Right cardiac atrium (tissue), 5 donors: ENCODE measurements around the gene PEAK1. TPM values are rescaled to one million over a fixed set of nuclear protein-coding genes. Genes with fewer than 3 reads are reported as not detected.

ENCODE experiments used
- ATAC-seq, 2 donors: fragments of 200-7000 bp; cut with Tn5 transposase; one replicate each; pipeline versions ENCODE4 v1.8.0 to v1.9.1; 2020; ENCODE audit warnings: moderate library complexity in 2 of 2, mild to moderate bottlenecking in 1 of 2
- DNase-seq, 3 donors: peaks; one replicate each; pipeline ENCODE4 v3.0.0-alpha.2; 2020
- H3K27ac ChIP-seq: one replicate; pipeline ENCODE4 v1.5.1; 2013; ENCODE audit warnings: mild to moderate bottlenecking, low read length, control low read depth, moderate library complexity
- H3K27me3 ChIP-seq: one replicate; pipeline ENCODE4 v1.6.1; 2013; ENCODE audit not compliant: control insufficient read depth, insufficient read depth
- H3K4me1 ChIP-seq: one replicate; pipeline ENCODE4 v1.6.1; 2013; ENCODE audit warnings: low read length; ENCODE audit not compliant: control insufficient read depth, insufficient read depth
- H3K4me3 ChIP-seq: one replicate; pipeline ENCODE4 v1.5.1; 2013; ENCODE audit warnings: low read length, control low read depth
- H3K9me3 ChIP-seq: one replicate; pipeline ENCODE4 v1.6.1; 2013; ENCODE audit warnings: low read length; ENCODE audit not compliant: control insufficient read depth
- WGBS: extraction: QIAGEN DNeasy Blood & Tissue Kit; methylation state at CpG from one replicate; pipeline ENCODE4 v1.1.7; 2013; 5-methylcytosine and 5-hydroxymethylcytosine counted together
- intact Hi-C, 4 donors: fragments of 100-400 bp; cut with DNase I; formaldehyde crosslinking; loops; one replicate each; pipeline versions ENCODE4 v1.11.0 to v1.14.0; 2022 to 2023
- polyA plus RNA-seq: library from polyadenylated mRNA; stranded (reverse); fragments of 200-250 nt; gene quantifications from one replicate; pipeline ENCODE4 v1.2.3, GENCODE V29; 2013
- total RNA-seq, 4 donors: library from RNA; stranded (reverse); fragmentation: NEBNext Ultra II Directional; extraction: Animal tissue kit (Norgen Biotek cat#: 25700); gene quantifications; one replicate each; pipeline ENCODE4 v1.2.1, GENCODE V29; 2021
- donor health status: healthy with polysubstance abuse.
- donor health status: DM: no; HTN: yes; CAD: no.
- donor health status: DM: no; HTN: no; CAD: no.
- donor health status: DM: no; HTN: yes; CAD: no; lungs with severe emphysema.
- donor health status: DM: yes; HTN: yes; CAD: no.

PEAK1 gene
- total and polyA plus RNA-seq, 5 donors: 13.8 to 97.3 (median 89.4) TPM

DNA sequence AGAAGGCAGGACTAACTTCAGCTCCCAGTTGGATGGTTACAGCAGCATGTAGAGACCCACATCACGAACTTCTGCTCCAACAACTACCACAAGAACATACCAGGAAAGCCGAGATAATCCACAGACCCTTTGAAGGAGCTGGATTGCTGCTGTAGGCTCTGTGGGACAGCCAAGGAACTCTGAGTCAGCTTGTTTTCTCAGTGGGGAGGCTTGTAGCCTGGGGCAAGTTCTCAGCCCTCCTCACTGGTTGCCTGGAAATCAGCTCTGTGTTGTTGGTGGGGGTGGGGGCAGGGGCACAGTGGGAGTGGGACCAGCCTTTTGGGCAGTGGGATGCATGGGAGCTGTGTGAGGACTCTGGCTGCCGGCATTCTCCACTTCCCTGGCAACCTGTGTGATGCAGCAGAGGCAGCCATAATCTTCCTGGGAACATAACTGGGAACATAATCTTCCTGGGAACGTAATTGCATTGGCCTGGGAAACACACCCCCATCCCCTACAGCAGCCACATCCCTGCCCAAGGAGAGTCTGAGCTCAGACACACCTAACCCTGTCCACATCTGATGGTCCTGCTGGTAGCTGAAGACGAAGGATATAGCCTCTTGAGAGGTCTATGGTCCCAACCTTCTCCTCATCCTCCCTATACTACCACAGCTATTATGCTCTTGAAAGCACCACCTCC, 153.1 kb downstream of the PEAK1 start:
- no peaks in the 10 kb centered on the region for H3K27me3 ChIP-seq
- no peaks in the 10 kb centered on the region for H3K4me1 ChIP-seq
- intact Hi-C loops: no loop called here
- no peak overlapping the region for H3K4me3 ChIP-seq
- no peak for DNase-seq
- no peak for ATAC-seq
- H3K27ac ChIP-seq: no peak overlapping the region
- 91% methylated on average over 5 of the region's 5 CpGs for WGBS
- no peaks in the 10 kb centered on the region for H3K9me3 ChIP-seq

DNA sequence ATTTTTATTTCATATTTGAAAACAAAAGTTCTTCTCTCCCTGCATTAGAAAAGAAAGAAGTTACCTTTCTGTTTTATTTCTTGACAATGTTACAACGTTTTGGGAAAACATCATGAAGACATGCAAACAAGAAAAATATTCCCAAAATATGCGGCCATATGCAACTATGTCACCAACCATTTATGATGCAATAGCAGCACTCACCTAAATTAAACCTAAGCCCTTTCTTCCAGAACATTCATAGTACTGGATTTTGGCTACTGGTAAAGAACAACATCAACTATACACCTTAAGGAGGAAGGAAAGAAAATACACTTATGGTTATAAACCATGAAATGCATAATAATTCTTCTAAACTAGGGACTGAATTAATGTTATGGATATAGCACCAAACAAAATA, 164.5 kb downstream of the PEAK1 start:
- H3K4me1 ChIP-seq: no peaks in the 10 kb centered on the region
- intact Hi-C loops: no loop called here
- WGBS: 89% methylated on average over 2 of the region's 2 CpGs

DNA sequence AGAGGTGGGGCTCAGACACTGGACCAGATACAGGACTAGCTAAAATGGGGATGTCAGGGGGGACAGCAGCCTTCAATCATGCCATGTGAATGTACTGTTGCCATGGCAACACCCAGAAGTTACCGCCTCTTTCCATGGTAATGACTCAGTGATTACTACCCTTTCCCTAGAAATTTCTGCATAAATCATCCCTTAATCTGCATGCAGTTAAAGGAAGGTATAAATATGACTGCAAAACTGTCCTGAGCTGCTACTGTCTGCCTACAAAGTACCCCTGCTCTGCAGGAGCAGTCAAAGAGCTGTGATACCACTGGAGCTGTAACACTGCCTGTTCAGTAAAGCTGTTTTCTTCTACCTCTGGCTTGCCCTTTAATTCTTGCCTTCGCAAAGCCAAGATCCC, 168.2 kb downstream of the PEAK1 start:
- ATAC-seq (no peak), DNase-seq (no peak)
- WGBS: 93% methylated on average over 2 of the region's 2 CpGs
- Histone ChIP-seq H3K27me3 (no peaks in the 10 kb centered on the region), H3K9me3 (no peaks in the 10 kb centered on the region), H3K4me3 (no peak overlapping the region), H3K27ac (no peak overlapping the region), H3K4me1 (no peaks in the 10 kb centered on the region)
- intact Hi-C loops: no loop called here

More for the DNA sequence above, 164.5 kb downstream of the PEAK1 start:
- Histone ChIP-seq H3K27me3 (no peaks in the 10 kb centered on the region), H3K4me3 (no peak overlapping the region), H3K9me3 (no peaks in the 10 kb centered on the region), H3K27ac (no peak overlapping the region)
- ATAC-seq (no peak), DNase-seq (no peak)

DNA sequence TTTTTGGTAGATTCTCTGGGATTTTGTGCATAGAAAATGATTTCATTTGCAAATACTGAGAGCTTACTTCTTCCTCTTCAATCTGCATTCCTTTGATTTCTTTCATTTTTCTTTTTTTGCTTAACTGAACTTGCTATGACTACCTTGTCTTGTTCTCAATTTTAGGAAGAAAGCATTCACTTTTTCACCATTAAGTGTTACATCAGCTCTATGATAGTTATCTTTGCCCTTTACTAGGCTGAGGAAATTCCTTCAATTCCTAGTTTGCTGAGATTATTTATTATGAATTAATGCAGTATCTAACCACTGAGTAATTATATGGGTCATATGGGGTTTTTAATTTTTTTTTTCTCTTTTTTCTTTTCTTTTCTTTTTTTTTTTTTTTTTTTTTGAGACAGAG, 172.8 kb downstream of the PEAK1 start:
- H3K9me3 ChIP-seq: no peaks in the 10 kb centered on the region
- no peak overlapping the region for H3K27ac ChIP-seq
- ATAC-seq (no peak), DNase-seq (no peak)
- H3K4me1 ChIP-seq: no peaks in the 10 kb centered on the region
- intact Hi-C loops: no loop called here
- no peak overlapping the region for H3K4me3 ChIP-seq
- no peaks in the 10 kb centered on the region for H3K27me3 ChIP-seq

DNA sequence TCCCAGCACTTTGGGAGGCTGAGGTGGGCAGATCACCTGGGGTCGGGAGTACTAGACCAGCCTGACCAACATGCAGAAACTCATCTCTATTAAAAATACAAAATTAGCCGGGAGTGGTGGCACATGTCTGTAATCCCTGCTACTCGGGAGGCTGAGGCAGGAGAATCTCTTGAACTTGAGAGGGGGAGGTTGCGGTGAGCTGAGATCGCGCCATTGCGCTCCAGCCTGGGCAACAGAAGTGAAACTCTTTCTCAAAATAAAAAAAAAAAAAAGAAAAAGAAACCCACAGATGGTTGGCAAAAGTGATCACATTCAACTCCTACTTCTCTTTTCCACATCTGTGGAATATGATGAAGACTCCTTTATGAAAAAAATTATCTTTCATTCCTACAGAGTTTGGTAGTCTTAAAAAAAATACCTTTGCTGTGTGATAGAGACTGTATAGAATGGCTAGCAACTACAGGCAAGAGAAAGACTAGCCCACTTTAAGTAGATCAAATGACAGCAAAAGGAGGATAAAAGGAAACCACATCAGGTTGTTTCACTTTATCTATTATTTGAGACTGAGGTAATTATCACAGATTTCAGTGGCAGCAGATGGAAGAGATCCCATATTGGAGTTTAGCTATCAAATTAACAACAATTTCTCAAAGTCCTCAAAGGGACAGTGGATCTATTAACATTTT, 176.0 kb downstream of the PEAK1 start:
- WGBS: 93% methylated on average over 7 of the region's 7 CpGs
- DNase-seq (peak in 1 of 3 donors; percentile 41), ATAC-seq (no peak)

DNA sequence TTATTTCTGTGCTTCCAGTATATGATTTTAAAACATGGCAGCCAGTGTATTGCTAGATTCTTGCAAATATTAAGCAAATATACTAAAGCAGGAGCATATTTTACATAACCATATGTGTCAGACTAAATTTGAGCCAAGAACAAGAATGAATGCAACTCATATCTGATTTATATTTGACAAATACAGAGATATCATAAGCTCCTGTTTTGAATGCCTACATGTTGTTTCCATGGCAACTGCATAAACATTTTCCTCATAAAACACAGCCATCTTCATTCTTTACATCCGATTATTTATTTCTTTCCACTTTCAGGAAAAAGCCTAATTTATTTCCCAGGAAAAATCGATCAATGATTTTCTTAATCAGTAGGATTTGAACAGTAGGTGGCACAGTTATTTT, 176.8 kb downstream of the PEAK1 start:
- no peak overlapping the region for H3K4me3 ChIP-seq
- H3K27ac ChIP-seq: no peak overlapping the region
- ATAC-seq (no peak), DNase-seq (no peak)
- H3K27me3 ChIP-seq: no peaks in the 10 kb centered on the region
- H3K9me3 ChIP-seq: no peaks in the 10 kb centered on the region
- H3K4me1 ChIP-seq: no peaks in the 10 kb centered on the region
- intact Hi-C loops: no loop called here
- WGBS: 74% methylated on average over 2 of the region's 2 CpGs

More for the DNA sequence above, 176.0 kb downstream of the PEAK1 start:
- intact Hi-C loops: no loop called here
- Histone ChIP-seq H3K4me3 (no peak overlapping the region), H3K27me3 (no peaks in the 10 kb centered on the region), H3K4me1 (no peaks in the 10 kb centered on the region), H3K27ac (no peak overlapping the region), H3K9me3 (no peaks in the 10 kb centered on the region)

DNA sequence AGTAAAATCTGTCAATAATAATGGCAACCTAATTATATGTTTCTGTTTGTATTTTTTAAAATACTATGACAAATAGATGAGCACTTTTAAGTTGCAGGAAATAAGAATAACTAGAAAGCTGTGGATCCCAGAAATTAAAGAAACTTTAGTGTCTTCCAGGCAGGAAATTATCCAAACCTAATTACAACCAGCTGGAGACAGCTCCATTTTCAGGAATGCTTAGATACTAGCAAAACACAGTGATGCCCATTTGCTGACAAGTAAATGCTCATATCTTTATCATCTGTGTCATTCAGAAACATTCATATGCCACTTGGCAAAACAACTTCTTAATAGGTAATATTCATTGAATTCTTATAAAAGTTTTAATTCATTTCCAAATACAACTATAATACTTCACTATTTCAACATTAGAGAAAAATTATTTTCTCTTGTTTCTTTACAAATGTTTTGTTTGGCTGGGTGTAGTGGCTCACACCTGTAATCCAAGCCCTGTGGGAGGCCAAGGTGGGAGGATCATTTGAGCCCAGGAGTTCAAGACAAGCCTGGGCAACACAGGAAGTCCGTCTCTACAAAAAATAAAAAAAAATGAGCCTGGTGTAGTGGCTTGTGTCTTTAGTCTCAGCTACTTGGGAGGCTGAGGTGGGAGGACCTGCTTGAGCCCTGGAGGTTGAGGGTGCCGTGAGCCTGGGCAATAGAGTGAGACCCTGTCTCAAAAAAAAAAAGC, 179.9 kb downstream of the PEAK1 start:
- Histone ChIP-seq H3K9me3 (no peaks in the 10 kb centered on the region), H3K4me3 (no peak overlapping the region), H3K4me1 (no peaks in the 10 kb centered on the region), H3K27me3 (no peaks in the 10 kb centered on the region), H3K27ac (no peak overlapping the region)
- 93% methylated on average over 2 of the region's 2 CpGs for WGBS
- intact Hi-C loops: no loop called here
- ATAC-seq (no peak), DNase-seq (no peak)

DNA sequence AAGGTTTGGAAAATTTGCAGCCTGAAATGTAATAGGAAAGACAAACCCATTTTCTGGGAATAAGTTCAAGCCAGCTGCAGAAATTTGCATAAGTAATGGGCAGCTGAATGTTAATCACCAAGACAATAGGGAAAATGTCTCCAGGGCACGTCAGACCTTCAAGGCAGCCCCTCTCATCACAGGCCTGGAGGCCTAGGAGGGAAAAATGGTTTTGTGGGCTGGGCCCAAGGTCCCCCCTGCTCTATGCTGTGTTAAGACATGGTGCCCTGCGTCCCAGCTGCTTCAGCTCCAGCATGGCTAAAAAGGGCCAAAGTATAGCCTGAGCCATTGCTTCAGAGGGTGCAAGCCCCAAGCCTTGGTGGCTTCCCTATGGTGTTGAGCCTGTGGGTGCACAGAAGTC, 184.3 kb downstream of the PEAK1 start:
- Histone ChIP-seq H3K9me3 (no peaks in the 10 kb centered on the region), H3K27ac (no peak overlapping the region), H3K4me1 (no peaks in the 10 kb centered on the region), H3K27me3 (no peaks in the 10 kb centered on the region), H3K4me3 (no peak overlapping the region)
- DNase-seq (no peak), ATAC-seq (no peak)
- 97% methylated on average over 2 of the region's 2 CpGs for WGBS
- intact Hi-C loops: no loop called here

DNA sequence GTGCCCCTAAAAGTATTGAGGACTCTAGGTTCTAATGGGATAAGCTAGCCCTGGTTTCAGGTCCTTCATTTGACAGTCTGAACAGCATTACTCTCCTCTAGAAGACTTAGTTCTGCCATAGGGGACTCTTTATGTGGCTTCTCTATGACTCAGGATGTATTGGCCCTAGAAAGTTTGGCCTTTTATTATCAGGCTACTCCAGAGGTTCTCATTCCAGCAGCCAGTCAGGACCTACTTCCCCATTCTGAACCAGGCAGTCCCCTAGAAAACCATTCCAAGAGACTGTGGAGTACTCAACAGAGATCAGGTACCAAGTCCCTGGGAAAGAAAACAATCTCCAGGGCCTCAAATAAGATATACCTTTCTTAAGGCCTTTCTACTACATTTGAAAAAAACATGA, 191.1 kb downstream of the PEAK1 start:
- no peaks in the 10 kb centered on the region for H3K27me3 ChIP-seq
- intact Hi-C loops: no loop called here
- ATAC-seq: no peak
- H3K9me3 ChIP-seq: no peaks in the 10 kb centered on the region
- no peak overlapping the region for H3K4me3 ChIP-seq
- H3K4me1 ChIP-seq: no peaks in the 10 kb centered on the region
- DNase-seq: no peak
- no peak overlapping the region for H3K27ac ChIP-seq

DNA sequence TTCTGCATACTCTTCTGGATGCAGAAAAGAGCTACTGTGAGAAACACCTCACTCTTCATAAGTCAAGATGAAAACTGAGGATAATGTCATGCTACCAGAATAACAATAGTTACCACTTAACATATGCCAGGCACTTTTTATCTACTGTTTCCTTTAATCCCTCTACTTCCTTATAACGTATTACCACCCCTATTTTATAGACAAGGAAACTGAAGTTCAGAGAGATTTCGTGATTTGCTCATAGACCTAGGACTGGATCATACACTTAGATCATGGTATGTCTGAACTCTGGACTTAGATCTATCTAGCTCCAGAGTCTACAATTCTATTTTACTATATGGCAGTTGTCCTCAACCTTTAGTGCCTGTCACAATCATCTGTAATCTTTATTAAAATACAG, 193.3 kb downstream of the PEAK1 start:
- no peak for ATAC-seq
- intact Hi-C loops: no loop called here
- WGBS: 44% methylated on average over 2 of the region's 2 CpGs
- DNase-seq: no peak
- H3K27ac ChIP-seq: no peak overlapping the region
- no peak overlapping the region for H3K4me3 ChIP-seq
- no peaks in the 10 kb centered on the region for H3K4me1 ChIP-seq
- no peaks in the 10 kb centered on the region for H3K9me3 ChIP-seq
- no peaks in the 10 kb centered on the region for H3K27me3 ChIP-seq

DNA sequence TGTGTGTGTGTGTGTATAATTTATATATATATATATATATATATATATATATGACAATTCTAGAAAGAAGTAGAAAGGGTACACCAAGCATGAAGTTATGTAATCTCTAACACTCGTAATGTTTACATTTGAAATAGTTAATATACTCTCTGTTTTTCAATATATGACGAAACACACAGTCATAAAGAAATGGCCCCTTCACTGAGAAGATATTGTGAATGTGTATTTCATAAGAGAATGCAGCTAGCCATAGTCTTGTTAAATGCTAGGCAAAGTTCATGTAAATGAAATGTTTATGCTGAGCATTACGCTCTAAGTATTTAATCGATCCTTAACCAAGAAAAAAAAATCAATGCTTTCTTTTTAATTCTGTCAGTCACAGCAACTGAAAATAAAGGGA, 194.3 kb downstream of the PEAK1 start:
- Histone ChIP-seq H3K9me3 (no peaks in the 10 kb centered on the region), H3K27me3 (no peaks in the 10 kb centered on the region), H3K4me1 (no peaks in the 10 kb centered on the region), H3K27ac (no peak overlapping the region), H3K4me3 (no peak overlapping the region)
- ATAC-seq: no peak
- no peak for DNase-seq
- intact Hi-C loops: no loop called here
- 91% methylated on average over 4 of the region's 4 CpGs for WGBS
